ENCODE results near the gene SSNA1. TPM values are rescaled to one million over a fixed set of nuclear protein-coding genes. Genes with fewer than 3 reads are reported as not detected.

The SSNA1 gene
- total RNA-seq, 2 donors from 2014 or later = 53.1 to 55.1 TPM

DNA sequence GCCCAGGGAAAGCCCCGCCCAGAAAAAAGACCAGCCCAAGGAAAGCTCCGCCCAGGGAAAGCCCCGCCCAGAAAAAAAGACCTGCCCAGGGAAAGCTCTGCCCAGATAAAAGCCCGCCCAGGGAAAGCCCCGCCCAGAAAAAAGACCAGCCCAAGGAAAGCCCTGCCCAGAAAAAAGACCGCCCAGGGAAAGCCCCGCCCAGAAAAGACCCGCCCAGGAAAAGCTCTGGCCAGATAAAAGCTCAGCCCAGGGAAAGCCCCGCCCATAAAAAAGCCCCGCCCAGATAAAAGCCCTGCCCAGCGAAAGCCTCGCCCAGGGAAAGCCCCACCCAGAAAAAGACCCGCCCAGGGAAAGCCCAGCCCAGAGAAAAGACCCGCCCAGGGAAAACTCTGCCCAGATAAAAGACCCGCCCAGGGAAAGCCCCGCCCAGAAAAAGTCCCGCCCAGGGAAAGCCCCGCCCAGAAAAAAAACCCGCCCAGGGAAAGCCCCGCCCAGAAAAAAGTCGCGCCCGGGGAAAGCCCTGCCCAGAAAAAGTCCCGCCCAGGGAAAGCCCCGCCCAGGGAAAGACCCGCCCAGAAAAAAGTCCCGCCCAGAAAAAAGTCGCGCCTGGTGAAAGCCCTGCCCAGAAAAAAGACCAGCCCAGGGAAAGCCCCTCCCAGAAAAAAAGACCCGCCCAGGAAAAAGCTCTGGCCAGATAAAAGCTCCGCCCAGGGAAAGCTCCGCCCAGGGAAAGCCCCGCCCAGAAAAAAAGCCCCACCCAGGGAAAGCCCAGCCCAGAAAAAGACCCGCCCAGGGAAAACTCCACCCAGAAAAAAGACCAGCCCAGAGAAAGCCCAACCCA lies 37.6 kb upstream of the SSNA1 start:
- DNase-seq (no peak), ATAC-seq (no peak)
- intact Hi-C loops (cut with DNase I) = no loop called here

DNA sequence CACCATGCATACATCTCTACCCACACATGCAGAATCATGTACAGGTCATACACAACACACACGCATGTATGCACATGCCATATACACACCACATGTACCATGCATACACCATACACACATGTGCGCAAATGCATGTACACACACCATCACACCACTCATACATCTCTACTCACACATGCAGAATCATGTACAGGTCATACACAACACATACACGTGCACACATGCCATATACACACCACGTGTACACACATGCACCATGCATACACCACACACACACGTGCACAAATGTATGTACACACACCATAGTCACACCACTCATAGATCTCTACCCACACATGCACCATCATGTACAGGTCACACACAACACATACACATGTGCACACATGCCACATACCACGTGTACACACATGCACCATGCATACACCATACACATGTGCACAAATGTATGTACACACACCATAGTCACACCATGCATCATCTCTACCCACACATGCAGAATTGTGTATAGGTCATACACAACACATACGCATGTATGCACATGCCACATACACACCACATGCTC lies 35.6 kb upstream of the SSNA1 start:
- intact Hi-C loops (cut with DNase I) = no loop called here
- ATAC-seq = no peak
- DNase-seq = no peak

DNA sequence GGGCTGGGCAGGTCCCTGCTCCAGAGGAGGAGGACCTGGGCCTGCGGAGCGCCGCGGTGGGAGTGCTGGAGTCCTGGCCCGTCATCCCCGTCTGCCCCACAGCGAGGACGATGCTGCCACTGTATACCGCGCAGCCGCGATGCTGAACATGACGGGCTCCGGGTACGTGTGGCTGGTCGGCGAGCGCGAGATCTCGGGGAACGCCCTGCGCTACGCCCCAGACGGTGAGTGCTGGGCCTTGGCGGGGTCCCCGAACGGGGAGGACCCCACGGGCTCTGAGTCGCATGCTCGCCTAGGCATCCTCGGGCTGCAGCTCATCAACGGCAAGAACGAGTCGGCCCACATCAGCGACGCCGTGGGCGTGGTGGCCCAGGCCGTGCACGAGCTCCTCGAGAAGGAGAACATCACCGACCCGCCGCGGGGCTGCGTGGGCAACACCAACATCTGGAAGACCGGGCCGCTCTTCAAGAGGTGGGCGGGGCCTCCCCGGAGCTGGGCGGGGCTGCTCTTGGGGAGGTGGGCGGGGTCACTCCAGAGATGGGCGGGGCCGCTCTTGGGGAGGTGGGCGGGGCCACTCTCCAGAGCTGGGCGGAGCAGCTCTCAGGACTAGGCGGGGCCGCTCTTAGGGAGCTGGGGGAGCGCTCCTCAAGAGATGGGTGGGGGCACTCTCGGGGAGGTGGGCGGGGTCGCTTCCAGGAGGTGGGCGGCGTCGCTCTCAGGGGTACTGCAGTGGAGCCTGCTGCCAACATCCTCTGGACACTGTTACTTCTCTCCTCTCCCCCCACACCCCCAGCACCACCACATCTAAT lies 31.7 kb upstream of the SSNA1 start:
- DNase-seq = peak; percentile 56
- intact Hi-C loops (cut with DNase I) = no loop called here
- ATAC-seq = peak; percentile 64 to 77

DNA sequence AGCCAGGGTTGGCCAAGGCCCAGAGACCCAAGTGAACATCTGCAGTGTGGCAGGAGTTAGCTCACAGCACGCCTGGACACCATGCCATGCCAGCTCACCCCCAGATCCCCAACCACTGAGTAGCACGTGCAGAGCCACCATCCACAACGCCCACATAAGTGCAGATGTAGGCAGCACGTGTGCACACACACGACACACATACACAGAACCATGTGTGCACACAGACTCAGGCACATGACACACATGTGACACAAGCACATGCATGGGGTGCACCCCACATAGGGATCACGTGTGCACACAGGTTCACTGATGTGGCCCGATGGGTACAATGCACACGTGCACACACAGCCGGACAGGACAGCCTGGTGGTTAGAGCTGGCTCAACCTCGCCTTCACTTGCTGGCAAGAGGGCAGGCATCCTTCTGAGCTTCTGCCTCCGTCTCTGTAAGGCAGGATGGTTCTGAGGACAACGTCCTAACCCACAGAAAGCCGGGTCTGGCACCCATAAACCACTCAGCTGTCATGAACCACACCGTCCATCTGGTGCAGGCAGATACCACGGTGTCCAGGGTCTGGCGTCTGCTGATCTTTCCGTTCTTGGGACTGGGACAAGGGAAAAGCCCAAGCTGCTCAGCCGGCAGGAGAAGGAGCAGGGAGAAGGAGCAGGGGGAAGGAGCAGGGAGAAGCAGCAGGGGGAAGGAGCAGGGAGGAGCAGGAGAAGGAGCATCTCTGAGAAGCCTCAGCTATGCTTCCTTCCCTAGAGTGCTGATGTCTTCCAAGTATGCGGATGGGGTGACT lies 30.7 kb upstream of the SSNA1 start:
- no peak for DNase-seq
- ATAC-seq = no peak
- intact Hi-C loops (cut with DNase I) = no loop called here

DNA sequence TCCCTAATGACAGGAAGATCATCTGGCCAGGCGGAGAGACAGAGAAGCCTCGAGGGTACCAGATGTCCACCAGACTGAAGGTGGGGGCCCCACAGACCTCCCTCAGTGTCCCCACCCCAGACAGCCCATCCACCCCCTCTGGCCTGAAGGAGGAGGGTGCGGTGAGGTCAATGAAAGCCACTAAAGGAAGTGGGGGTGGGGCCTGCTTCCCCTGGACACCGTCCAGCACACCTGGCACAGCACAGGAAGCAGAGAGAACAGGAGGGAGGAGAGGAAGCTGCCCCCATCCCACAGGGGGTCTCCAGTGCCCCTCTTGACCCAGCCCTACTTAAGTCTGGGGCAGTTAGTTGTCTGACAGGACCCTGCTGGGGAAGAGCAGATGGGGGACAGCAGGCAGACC lies 29.9 kb upstream of the SSNA1 start:
- no peak for ATAC-seq
- no peak for DNase-seq
- intact Hi-C loops (cut with DNase I) = no loop called here

DNA sequence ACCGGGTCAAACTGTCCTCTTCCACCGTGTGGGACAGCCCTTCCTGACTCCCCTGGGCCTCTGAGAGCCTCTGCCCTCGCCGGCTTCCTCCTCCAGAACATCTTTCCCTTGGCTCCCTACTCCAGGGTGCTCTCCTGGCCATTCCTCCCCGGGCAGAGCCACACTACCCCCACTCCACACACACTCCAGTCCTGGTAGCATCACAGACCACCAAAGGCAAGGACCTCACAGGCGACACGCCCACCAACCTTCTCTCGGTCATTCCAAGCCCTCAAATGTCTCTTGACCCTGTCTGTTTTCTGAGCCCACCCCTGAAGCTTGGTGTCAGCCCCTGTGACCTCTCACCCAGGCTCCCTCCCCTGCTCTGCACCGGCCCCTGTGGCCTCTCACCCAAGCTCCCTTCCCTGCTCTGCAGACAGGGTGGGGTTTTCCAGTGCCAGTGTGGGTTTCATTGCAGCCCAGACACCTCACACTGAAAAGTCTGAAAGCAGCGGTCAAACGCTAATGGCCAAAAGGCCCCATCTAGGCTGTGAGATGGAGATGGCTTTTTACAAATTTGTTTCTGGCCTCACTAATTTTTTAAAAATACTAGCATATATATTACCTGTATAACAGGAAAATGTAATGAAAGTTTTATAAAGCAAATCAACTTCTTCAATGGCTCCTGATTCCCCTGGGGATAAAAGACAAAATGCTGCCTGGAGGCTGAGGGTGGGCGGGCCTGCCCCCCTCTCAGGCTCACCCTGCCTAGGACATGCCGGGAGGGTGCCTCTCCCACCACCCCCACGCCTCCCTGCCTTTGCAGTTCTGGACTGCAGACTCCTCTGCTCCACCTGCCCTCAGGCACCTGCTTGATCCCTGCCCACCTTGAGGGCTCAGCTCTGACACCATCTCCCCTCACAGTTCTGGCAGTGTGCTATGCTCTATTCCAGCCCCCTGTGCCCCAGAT lies 29.1 kb upstream of the SSNA1 start:
- DNase-seq (no peak), ATAC-seq (no peak)
- intact Hi-C loops (cut with DNase I) = no loop called here

DNA sequence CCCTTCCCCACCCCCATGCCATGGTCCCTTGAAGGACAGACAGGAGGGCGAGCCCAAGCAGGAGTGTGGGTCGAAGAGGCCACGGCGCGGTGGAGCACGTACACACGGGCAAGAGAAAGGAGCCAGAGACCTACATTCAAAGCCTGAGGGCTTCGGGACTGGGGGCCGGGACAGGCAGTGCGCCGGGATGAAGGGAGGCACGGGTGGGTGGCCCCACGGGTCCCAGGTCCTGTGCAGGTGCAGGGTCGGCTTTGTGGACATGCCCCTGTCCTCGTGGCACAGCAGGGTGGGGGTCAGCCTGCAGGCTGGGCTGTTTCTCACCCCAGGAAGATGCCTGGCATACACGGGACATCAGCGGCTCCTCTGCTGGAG lies 28.4 kb upstream of the SSNA1 start:
- intact Hi-C loops (cut with DNase I) = no loop called here
- ATAC-seq (no peak), DNase-seq (no peak)

DNA sequence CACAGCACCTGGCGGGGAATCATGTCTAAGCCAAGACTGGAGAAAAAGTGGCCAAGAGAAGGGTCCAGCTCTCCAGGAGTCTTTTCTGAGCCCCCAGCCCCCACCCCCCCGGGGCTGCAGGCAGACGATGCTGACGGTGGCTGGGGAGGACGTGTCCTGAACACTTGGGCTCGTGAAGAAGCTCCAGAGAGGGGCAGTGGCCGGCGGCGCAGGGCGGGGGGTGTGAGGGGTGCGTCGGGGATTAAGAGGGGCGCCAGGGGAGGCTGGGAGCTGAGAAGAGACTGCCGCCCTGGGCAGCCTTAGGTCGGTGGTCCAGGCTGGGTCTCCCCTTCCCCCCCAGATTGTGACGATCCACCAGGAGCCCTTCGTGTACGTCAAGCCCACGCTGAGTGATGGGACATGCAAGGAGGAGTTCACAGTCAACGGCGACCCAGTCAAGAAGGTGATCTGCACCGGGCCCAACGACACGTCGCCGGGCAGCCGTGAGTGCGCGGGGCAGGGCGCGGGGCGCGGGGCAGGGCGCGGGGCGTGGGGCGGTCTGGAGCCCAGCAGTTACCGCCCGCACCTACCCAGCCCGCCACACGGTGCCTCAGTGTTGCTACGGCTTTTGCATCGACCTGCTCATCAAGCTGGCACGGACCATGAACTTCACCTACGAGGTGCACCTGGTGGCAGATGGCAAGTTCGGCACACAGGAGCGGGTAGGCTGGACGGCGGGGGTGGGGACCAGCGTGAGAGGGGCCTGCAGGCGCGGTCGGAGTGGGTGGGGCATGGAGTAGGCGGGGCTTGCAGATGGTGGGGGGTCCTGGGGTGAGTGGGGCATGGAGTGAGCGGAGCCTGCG lies 27.5 kb upstream of the SSNA1 start:
- DNase-seq (no peak), ATAC-seq (no peak)
- intact Hi-C loops (cut with DNase I) = no loop called here

DNA sequence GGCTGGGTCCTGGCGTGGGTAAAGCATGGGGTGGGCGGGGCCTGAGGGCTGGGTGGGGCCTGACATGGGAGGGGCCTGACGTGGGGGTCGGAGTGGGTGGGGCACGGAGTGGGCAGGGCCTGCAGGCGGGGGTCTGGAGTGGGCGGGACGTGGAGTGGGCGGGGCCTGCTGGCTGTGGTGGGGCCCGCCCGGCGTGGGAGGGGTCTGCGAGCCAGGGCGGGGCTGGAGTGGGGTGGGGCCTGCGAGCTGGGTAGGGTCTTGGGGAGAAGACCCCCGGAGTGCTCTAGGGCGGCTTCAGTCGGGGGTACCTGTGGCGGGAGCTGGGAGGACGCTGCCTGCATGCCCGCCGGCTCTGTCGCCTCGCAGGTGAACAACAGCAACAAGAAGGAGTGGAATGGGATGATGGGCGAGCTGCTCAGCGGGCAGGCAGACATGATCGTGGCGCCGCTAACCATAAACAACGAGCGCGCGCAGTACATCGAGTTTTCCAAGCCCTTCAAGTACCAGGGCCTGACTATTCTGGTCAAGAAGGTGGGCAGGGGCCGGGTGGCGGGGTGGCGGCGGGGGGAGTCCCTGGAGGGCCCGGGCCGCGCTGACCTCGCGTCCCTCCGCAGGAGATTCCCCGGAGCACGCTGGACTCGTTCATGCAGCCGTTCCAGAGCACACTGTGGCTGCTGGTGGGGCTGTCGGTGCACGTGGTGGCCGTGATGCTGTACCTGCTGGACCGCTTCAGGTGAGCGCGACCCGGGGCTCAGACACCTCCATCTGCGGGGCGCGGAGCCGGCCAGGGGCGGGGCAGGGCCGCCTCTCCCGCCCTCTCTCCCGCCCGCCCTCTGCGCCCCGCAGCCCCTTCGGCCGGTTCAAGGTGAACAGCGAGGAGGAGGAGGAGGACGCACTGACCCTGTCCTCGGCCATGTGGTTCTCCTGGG lies 26.7 kb upstream of the SSNA1 start:
- intact Hi-C loops (cut with DNase I) = no loop called here
- ATAC-seq = no peak
- no peak for DNase-seq

DNA sequence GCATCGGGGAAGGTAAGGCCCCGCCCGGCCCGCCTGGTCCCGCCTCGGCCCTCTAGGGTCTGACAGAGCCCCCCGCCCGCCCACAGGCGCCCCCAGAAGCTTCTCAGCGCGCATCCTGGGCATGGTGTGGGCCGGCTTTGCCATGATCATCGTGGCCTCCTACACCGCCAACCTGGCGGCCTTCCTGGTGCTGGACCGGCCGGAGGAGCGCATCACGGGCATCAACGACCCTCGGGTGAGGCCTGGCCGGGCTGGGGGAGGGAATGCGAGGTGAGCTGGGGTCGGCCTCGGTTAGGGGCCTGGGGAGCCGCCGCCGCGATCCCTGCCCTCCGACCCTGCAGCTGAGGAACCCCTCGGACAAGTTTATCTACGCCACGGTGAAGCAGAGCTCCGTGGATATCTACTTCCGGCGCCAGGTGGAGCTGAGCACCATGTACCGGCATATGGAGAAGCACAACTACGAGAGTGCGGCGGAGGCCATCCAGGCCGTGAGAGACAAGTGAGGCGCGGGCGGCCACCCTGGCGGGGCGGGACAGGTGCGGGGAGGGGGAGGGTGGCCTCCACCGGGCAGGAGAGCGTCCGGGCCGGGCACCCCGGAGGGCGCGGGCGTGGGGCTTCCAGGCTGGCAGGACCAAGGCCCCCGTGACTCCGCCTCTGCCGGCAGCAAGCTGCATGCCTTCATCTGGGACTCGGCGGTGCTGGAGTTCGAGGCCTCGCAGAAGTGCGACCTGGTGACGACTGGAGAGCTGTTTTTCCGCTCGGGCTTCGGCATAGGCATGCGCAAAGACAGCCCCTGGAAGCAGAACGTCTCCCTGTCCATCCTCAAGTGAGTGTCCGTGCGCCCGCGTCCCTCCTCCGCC lies 25.7 kb upstream of the SSNA1 start:
- peak in 1 of 2 donors; percentile 53 for ATAC-seq
- intact Hi-C loops (cut with DNase I) = no loop called here
- no peak for DNase-seq

DNA sequence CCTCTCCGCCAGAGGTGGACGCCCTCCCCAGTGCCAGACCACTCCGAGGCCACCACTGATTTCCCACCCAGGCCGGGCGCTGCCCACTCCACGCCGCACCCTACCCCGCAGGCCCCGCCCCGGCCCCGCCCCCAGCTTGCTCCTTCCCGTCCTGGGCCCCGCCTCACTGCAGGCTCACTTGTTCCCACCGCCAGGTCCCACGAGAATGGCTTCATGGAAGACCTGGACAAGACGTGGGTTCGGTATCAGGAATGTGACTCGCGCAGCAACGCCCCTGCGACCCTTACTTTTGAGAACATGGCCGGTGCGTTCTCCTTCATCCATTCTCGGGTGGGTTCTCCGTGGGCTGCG lies 25.1 kb upstream of the SSNA1 start:
- intact Hi-C loops (cut with DNase I) = no loop called here
- ATAC-seq = peak in 1 of 2 donors; percentile 43

DNA sequence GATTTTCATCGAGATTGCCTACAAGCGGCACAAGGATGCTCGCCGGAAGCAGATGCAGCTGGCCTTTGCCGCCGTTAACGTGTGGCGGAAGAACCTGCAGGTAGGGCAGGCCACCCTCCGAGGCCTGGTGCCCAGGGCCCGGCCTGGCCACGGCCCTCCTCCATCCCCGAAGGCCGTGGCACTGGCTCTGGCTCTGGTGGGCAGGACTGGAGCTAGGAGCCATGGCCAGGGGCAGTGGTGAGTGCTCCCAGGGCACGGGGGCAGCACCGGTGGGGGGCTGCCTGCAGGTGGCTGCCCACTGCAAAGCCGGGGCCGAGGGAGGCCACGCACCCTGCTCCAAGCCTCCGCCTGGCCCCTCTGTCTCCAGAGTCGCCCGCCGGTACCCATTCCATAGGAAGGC lies 24.7 kb upstream of the SSNA1 start:
- no peak for ATAC-seq
- DNase-seq = no peak
- intact Hi-C loops (cut with DNase I) = no loop called here

More for the DNA sequence above, 25.1 kb upstream of the SSNA1 start:
- DNase-seq = no peak

DNA sequence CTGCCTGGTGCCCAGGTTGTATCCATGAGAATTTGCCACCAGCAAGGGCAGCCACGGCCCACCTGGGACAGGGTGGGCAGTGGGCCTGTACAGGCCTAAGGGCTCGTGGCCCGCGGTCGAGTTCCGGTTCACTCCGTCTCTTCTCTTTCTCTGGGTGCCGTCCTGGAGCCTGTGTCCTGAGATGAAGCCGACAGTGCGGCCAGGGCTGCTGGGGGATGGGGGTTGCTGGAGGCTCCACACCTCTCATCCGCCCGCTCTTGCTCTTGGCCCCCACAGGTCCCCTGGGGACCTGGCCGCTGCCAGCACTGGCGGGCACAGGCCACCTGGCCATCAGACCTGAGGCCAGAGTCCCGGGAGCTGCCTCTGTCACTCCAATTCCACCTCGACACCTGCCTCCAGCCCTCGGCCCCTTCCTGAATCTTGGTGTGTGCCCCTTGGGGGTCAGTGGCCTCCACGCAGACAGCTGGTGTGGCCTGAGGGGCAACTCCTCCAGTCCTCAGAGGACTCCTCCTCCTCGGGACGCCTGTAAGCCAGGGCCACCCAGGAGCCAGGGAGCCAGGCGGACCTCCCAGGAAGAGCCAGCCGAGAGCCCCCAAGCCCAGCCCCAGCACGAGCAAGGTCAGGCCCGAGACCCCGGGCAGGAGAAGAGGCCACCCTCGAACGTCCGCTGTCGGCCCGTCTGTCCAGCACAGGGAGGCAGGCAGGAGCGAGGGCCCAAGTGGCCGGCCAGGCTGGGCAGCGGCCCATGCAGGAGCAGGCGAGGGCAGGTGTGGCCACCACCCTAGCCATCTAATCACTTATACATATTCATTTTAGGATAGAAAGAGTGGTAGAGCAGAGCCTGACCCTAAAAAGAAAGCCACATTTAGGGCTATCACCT lies 23.9 kb upstream of the SSNA1 start:
- DNase-seq = no peak
- intact Hi-C loops (cut with DNase I) = no loop called here

DNA sequence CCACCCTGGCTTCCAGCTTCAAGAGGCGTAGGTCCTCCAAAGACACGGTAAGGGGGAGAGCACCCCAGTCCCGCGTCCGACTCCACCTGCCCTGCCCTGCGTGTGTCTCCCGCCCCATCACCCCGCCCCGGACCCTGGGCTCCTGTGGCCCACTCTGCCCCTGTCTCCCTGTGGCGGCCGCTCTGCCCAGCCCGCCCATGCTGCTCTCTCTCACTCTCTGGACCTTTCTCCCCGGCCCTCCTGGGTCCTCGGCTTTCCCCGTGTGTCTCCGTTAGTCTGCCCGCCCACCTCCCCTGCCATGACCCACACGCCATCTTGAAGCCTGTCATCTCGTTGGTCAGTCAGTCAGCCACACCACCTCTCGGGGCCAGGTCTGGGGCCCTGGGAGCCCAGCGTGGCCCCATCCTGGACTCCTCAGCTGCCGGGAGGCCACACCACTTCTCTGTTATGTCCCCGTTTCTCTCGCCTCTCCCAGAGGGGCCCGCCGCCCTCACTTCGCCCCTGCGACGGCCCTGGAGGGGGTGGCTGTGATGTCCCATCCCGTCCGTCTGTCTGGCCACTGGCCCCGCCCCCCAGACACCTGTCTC lies 23.1 kb upstream of the SSNA1 start:
- intact Hi-C loops (cut with DNase I) = no loop called here
- ATAC-seq (no peak), DNase-seq (no peak)

More for the DNA sequence above, 23.9 kb upstream of the SSNA1 start:
- ATAC-seq = no peak

Data from left cardiac atrium (tissue), 4 donors.